GM23248 (cell line): ENCODE measurements around the gene ITGB7. TPM values are rescaled to one million over a fixed set of nuclear protein-coding genes. Genes with fewer than 3 reads are reported as not detected.
A peak's percentile ranks its signal among the peaks of the same experiment; 100 is the strongest.

Experiments
- DNase-seq: peaks from one replicate; pipeline ENCODE4 v3.0.0-alpha.2; 2015
- H2AFZ ChIP-seq: fragments of 200-600 bp; sonication (generic); 2 replicates; pipeline ENCODE4 v1.6.1; 2016; ENCODE audit warnings: antibody characterized with exemption
- H3F3A ChIP-seq: fragments of 200-600 bp; sonication (generic); 2 replicates; pipeline ENCODE4 v1.6.1; 2016; ENCODE audit warnings: mild to moderate bottlenecking, antibody characterized with exemption, mixed run types; ENCODE audit not compliant: insufficient read depth
- H3K27ac ChIP-seq: fragments of 200-600 bp; sonication (generic); 2 replicates; pipeline ENCODE4 v1.5.1; 2016; ENCODE audit warnings: mild to moderate bottlenecking
- H3K27me3 ChIP-seq: fragments of 200-600 bp; sonication (generic); replicated peaks from 2 replicates; pipeline ENCODE4 v1.6.1; 2016; ENCODE audit warnings: mild to moderate bottlenecking; ENCODE audit not compliant: insufficient read depth
- H3K36me3 ChIP-seq: fragments of 200-600 bp; sonication (generic); 2 replicates; pipeline ENCODE4 v1.6.1; 2016; ENCODE audit warnings: low read depth, mild to moderate bottlenecking
- H3K4me1 ChIP-seq: fragments of 200-600 bp; sonication (generic); 2 replicates; pipeline ENCODE4 v1.6.1; 2016; ENCODE audit warnings: mild to moderate bottlenecking; ENCODE audit not compliant: insufficient read depth
- H3K4me2 ChIP-seq: fragments of 200-600 bp; sonication (generic); one replicate; pipeline ENCODE4 v1.6.1; 2016; ENCODE audit warnings: mild to moderate bottlenecking; ENCODE audit not compliant: unreplicated experiment
- H3K4me3 ChIP-seq: fragments of 200-600 bp; sonication (generic); 2 replicates; pipeline ENCODE4 v1.5.1; 2016; ENCODE audit warnings: mild to moderate bottlenecking
- H3K79me2 ChIP-seq: fragments of 200-600 bp; sonication (generic); 2 replicates; pipeline ENCODE4 v1.6.1; 2016; ENCODE audit warnings: mild to moderate bottlenecking; ENCODE audit not compliant: insufficient read depth
- H3K9ac ChIP-seq: fragments of 200-600 bp; sonication (generic); 2 replicates; pipeline ENCODE4 v1.6.1; 2016; ENCODE audit warnings: mild to moderate bottlenecking
- H3K9me2 ChIP-seq: fragments of 200-600 bp; sonication (generic); 2 replicates; pipeline ENCODE4 v1.6.1; 2016; ENCODE audit warnings: mixed run types, mild to moderate bottlenecking, moderate library complexity; ENCODE audit not compliant: insufficient read depth
- H3K9me3 ChIP-seq: fragments of 200-600 bp; sonication (generic); one replicate; pipeline ENCODE4 v1.6.1; 2017; ENCODE audit warnings: low read depth
- H4K20me1 ChIP-seq: fragments of 200-600 bp; sonication (generic); 2 replicates; pipeline ENCODE4 v1.6.0; 2016; ENCODE audit not compliant: insufficient read depth
- EZH2 ChIP-seq: fragments of 200-600 bp; sonication (generic); IDR thresholded peaks from 2 replicates; pipeline ENCODE4 v1.6.1; 2018; ENCODE audit warnings: antibody characterized with exemption, mild to moderate bottlenecking; ENCODE audit not compliant: insufficient read depth, poor library complexity, severe bottlenecking
- EZH2phosphoT487 ChIP-seq: fragments of 200-600 bp; sonication (generic); IDR thresholded peaks from 2 replicates; pipeline ENCODE4 v1.6.1; 2018; ENCODE audit warnings: antibody characterized with exemption, moderate library complexity, mild to moderate bottlenecking, low read depth; ENCODE audit not compliant: insufficient read depth
- WGBS, 2 experiments: methylation state at CpG; one replicate each; pipeline ENCODE4 v1.1.6; 2015 to 2017; ENCODE audit warnings: low lambda C conversion rate in 2 of 2, low coverage in 1 of 2; ENCODE audit errors: missing lambda C conversion rate in 2 of 2; 5-methylcytosine and 5-hydroxymethylcytosine counted together
- in situ Hi-C: fragments of 300-500 bp; cut with MboI; formaldehyde crosslinking; loops from 2 replicates; pipeline ENCODE4 v1.15.0; 2020
- polyA plus RNA-seq: library from polyadenylated mRNA; unstranded; fragments of >200 nt; fragmentation: Nextera tagmentation; extraction: Ambion mirVana; gene quantifications from 2 replicates; pipeline ENCODE4 v1.2.1, GENCODE V29; 2016
- total RNA-seq: library from RNA; depleted of rRNA; stranded (reverse); fragments of >200 nt; shearing (Covaris generic); gene quantifications from 2 replicates; pipeline ENCODE4 v1.2.3, GENCODE V29; 2014

Gene ITGB7
- total and polyA plus RNA-seq, 2 experiments from 2014 or later: 1.2 to 1.4 TPM

- H3K9ac ChIP-seq: peak overlapping the region; percentile 88
- DNase-seq: peak; percentile 48
- TF ChIP-seq EZH2phosphoT487: no peak
- TF ChIP-seq EZH2: no peak
- WGBS, 2 experiments: 4 to 5% methylated on average over 4 to 5 of the region's 5 CpGs
- H2AFZ ChIP-seq: 0 out of 2 replicates have a peak overlapping the region, but pooled peaks have one; percentile 7
- H3K36me3 ChIP-seq: no peaks in the 10 kb centered on the region
- H4K20me1 ChIP-seq: no peaks in the 10 kb centered on the region
- in situ Hi-C loops: no loop called here
- peak overlapping the region; percentile 99 for H3K27ac ChIP-seq
- H3K9me2 ChIP-seq: no peaks in the 10 kb centered on the region
- peaks cover 23% of the 10 kb centered on the region for H3K79me2 ChIP-seq
- no peaks in the 10 kb centered on the region for H3K9me3 ChIP-seq
- H3F3A ChIP-seq: peaks cover 53% of the 10 kb centered on the region
- peak overlapping the region; percentile 68 for H3K4me3 ChIP-seq
- no peaks in the 10 kb centered on the region for H3K27me3 ChIP-seq
- H3K4me2 ChIP-seq: peak overlapping the region; percentile 84
- H3K4me1 ChIP-seq: peaks cover 53% of the 10 kb centered on the region
Measured at GRCh38 chr12:53222170-53222721, 15.2 kb upstream of the ITGB7 start.

GRCh38 chr12:53221203-53222080 lies 14.4 kb upstream of the ITGB7 start:
- no peaks in the 10 kb centered on the region for H3K27me3 ChIP-seq
- H3K9ac ChIP-seq: peak overlapping the region; percentile 88
- no peaks in the 10 kb centered on the region for H3K36me3 ChIP-seq
- peaks cover 58% of the 10 kb centered on the region for H3F3A ChIP-seq
- H3K4me1 ChIP-seq: peaks cover 61% of the 10 kb centered on the region
- peak; percentile 88 for DNase-seq
- no peaks in the 10 kb centered on the region for H3K9me3 ChIP-seq
- no peaks in the 10 kb centered on the region for H4K20me1 ChIP-seq
- peak overlapping the region; percentile 99 for H3K27ac ChIP-seq
- in situ Hi-C loops: no loop called here
- 1 to 2% methylated on average over 43 to 67 of the region's 72 CpGs for WGBS, 2 experiments
- H3K79me2 ChIP-seq: peaks cover 31% of the 10 kb centered on the region
- H3K4me2 ChIP-seq: peak overlapping the region; percentile 84
- peak overlapping the region; percentile 68 for H3K4me3 ChIP-seq
- H2AFZ ChIP-seq: peak overlapping the region; percentile 58
- H3K9me2 ChIP-seq: no peaks in the 10 kb centered on the region
- no peak for TF ChIP-seq EZH2phosphoT487
- TF ChIP-seq EZH2: no peak

- no peaks in the 10 kb centered on the region for H3K9me2 ChIP-seq
- peaks cover 38% of the 10 kb centered on the region for H3K79me2 ChIP-seq
- H3K9ac ChIP-seq: peak overlapping the region; percentile 88
- 0 out of 2 replicates have a peak overlapping the region, but pooled peaks have one; percentile 9 for H2AFZ ChIP-seq
- peaks cover 57% of the 10 kb centered on the region for H3F3A ChIP-seq
- in situ Hi-C loops: no loop called here
- no peaks in the 10 kb centered on the region for H3K9me3 ChIP-seq
- no peaks in the 10 kb centered on the region for H3K27me3 ChIP-seq
- 1% methylated on average over 17 to 42 of the region's 42 CpGs for WGBS, 2 experiments
- peak overlapping the region; percentile 84 for H3K4me2 ChIP-seq
- H3K4me3 ChIP-seq: peak overlapping the region; percentile 87
- peak overlapping the region; percentile 99 for H3K27ac ChIP-seq
- no peak for TF ChIP-seq EZH2
- TF ChIP-seq EZH2phosphoT487: no peak
- no peaks in the 10 kb centered on the region for H4K20me1 ChIP-seq
- H3K4me1 ChIP-seq: peaks cover 65% of the 10 kb centered on the region
- peak; percentile 98 for DNase-seq
- H3K36me3 ChIP-seq: no peaks in the 10 kb centered on the region
Measured at GRCh38 chr12:53220694-53221202, 13.7 kb upstream of the ITGB7 start.

DNA sequence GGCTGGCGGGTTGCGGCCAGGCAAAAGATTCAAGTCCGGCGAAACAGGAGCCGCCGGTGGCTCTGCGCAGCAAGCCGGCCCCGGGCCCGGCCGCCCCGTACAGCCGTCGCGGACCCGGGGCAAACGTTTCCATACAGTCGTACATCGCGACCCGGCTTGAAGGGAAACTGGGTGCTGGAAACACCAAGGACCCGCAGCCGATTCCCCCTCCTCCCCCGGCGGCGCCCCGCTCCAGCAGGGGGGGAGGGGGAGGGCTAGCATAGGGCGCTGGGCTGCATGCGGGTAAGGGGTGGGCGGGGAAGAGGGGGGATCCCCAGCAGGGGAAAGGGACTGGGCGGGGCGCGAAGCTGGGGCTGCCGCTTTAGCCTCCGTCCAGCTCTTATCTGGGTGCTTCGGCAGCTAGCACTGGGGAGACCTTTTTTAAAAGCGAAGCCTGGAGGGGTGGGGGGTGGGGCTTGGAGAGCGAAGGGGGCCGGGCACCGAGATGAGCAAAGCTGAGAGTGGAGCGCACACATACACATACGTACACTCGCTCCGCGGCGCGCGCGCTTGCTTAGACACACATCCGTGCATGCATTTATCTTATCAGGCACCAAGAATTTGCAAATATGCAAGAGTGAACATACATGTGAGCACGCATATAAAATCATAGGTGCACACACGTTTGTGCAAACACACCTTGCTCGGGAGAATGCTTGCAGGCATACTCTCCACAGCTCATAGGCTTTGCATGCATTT lies 13.1 kb upstream of the ITGB7 start:
- Histone ChIP-seq H3K9me3 (no peaks in the 10 kb centered on the region), H3F3A (peaks cover 50% of the 10 kb centered on the region), H3K9ac (peak overlapping the region; percentile 87), H3K36me3 (no peaks in the 10 kb centered on the region), H4K20me1 (no peaks in the 10 kb centered on the region), H3K4me3 (peak overlapping the region; percentile 87), H3K27me3 (no peaks in the 10 kb centered on the region), H3K79me2 (peaks cover 44% of the 10 kb centered on the region), H3K27ac (peak overlapping the region; percentile 99), H3K4me1 (peaks cover 62% of the 10 kb centered on the region), H3K4me2 (peak overlapping the region; percentile 83), H3K9me2 (no peaks in the 10 kb centered on the region), H2AFZ (0 out of 2 replicates have a peak overlapping the region, but pooled peaks have one; percentile 9)
- TF ChIP-seq EZH2phosphoT487 (no peak), EZH2 (no peak)
- in situ Hi-C loops: loop anchor here (10.0 kb wide), 1 partner anchor 65 kb away; no protein-coding TSS in a partner anchor
- DNase-seq: peak; percentile 97
- 1 to 2% methylated on average over 43 to 51 of the region's 53 CpGs for WGBS, 2 experiments
